Neural progenitor cell (in vitro differentiated cells): ENCODE results near the gene ARFGAP1.

Source experiments
- EZH2 ChIP-seq: fragments of 200-600 bp; sonication (generic); IDR thresholded peaks from 2 replicates; pipeline ENCODE4 v1.6.1; 2017; ENCODE audit warnings: antibody characterized with exemption, mild to moderate bottlenecking, moderate library complexity
- EZH2phosphoT487 ChIP-seq: fragments of 200-600 bp; sonication (generic); IDR thresholded peaks from 2 replicates; pipeline ENCODE4 v1.6.1; 2017; ENCODE audit warnings: antibody characterized with exemption
- TF ChIP-seq, protein P1 (sequence below): fragments of 200-600 bp; sonication (generic); IDR thresholded peaks from 2 replicates; pipeline ENCODE4 v1.5.1; 2017; ENCODE audit warnings: antibody characterized with exemption, mild to moderate bottlenecking

- TF ChIP-seq, protein P1, sequence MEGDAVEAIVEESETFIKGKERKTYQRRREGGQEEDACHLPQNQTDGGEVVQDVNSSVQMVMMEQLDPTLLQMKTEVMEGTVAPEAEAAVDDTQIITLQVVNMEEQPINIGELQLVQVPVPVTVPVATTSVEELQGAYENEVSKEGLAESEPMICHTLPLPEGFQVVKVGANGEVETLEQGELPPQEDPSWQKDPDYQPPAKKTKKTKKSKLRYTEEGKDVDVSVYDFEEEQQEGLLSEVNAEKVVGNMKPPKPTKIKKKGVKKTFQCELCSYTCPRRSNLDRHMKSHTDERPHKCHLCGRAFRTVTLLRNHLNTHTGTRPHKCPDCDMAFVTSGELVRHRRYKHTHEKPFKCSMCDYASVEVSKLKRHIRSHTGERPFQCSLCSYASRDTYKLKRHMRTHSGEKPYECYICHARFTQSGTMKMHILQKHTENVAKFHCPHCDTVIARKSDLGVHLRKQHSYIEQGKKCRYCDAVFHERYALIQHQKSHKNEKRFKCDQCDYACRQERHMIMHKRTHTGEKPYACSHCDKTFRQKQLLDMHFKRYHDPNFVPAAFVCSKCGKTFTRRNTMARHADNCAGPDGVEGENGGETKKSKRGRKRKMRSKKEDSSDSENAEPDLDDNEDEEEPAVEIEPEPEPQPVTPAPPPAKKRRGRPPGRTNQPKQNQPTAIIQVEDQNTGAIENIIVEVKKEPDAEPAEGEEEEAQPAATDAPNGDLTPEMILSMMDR, result no peak
- no peak for TF ChIP-seq EZH2
- TF ChIP-seq EZH2phosphoT487, result no peak
Measured at GRCh38 chr20:63315731-63316491, 43.3 kb downstream of the ARFGAP1 start.
